Vagina (tissue), 2 donors: Measurements from ENCODE around the gene ARHGEF11. TPM values are rescaled to one million over a fixed set of nuclear protein-coding genes. Genes with fewer than 3 reads are reported as not detected.

Experiments used
- DNase-seq, 2 donors: peaks; one replicate each; pipeline ENCODE4 v3.0.0-alpha.2; 2017; ENCODE audit errors: extremely low spot score in 2 of 2
- H3K27ac ChIP-seq: fragments of 200-600 bp; sonication (generic); one replicate; pipeline ENCODE4 v1.5.1; 2019
- H3K27me3 ChIP-seq: fragments of 200-600 bp; sonication (generic); one replicate; pipeline ENCODE4 v1.5.1; 2019
- H3K36me3 ChIP-seq, 2 donors: fragments of 200-600 bp; sonication (generic); one replicate each; pipeline ENCODE4 v1.5.1; 2017 to 2019
- H3K4me1 ChIP-seq: fragments of 200-600 bp; sonication (generic); one replicate; pipeline ENCODE4 v1.5.1; 2019
- H3K4me3 ChIP-seq, 2 donors: fragments of 200-600 bp; sonication (generic); 1 replicate in 1 of 2; 2 replicates in 1 of 2; pipeline ENCODE4 v1.5.1; 2016 to 2019
- H3K9me3 ChIP-seq: fragments of 200-600 bp; sonication (generic); one replicate; pipeline ENCODE4 v1.5.1; 2019
- CTCF ChIP-seq, 3 experiments: fragments of 450-650 bp in 2 of 3; fragments of 200-600 bp in 1 of 3; sonication (generic) in 1 of 3; IDR thresholded peaks; one replicate each; pipeline ENCODE4 v1.5.1; 2017 to 2019; ENCODE audit warnings: antibody characterized with exemption in 3 of 3, mild to moderate bottlenecking in 2 of 3, moderate library complexity in 2 of 3
- POLR2A ChIP-seq, 2 donors: fragments of 450-650 bp; IDR thresholded peaks; one replicate each; pipeline ENCODE4 v1.6.1; 2017; ENCODE audit warnings: antibody characterized with exemption in 2 of 2, mild to moderate bottlenecking in 2 of 2, moderate library complexity in 2 of 2
- POLR2AphosphoS5 ChIP-seq, 2 donors: sonication (generic); formaldehyde crosslinking; IDR thresholded peaks; one replicate each; pipeline ENCODE4 v1.9.0; 2017; ENCODE audit warnings: antibody characterized with exemption in 2 of 2, mild to moderate bottlenecking in 2 of 2, low read depth in 1 of 2; ENCODE audit not compliant: insufficient read depth in 1 of 2
- intact Hi-C: fragments of 100-400 bp; cut with DNase I; formaldehyde crosslinking; loops from one replicate; pipeline ENCODE4 v1.15.1; 2023
- total RNA-seq: library from RNA; depleted of rRNA; stranded (reverse); fragments of >200 nt; gene quantifications from one replicate; pipeline ENCODE4 v1.2.3, GENCODE V29; 2016

The ARHGEF11 gene
- total RNA-seq, 1 donor from 2014 or later: 29.2 TPM

DNA sequence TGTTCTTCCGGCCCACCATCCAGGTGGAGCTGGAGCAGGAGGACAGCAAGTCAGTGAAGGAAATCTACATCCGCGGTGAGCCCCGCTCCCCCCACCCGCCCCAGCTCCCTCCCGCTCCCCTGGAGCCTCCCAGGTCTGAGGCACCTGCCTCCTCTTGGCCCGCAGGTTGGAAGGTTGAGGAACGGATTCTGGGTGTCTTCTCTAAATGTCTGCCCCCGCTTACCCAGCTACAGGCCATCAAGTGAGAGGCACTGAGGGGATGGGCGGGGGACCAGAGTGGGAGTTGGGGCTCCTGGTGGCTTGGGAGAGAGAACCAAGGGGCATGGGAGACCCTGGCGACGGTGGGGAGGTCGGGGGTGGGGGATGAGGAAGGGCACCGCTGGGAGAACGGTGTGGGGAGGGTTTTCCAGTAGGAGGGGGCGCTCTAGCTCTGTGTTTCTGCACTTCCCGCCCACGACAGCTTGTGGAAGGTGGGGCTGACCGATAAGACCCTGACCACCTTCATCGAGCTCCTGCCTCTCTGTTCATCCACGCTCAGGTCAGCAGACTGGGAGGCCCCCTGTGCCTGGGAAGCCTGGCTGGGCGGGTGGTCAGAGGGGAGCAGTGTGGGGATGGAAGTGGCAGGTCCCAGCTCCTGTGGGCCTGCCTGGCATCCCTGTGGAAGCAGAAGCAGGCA is 120.9 kb downstream of the ARHGEF11 start:
- TF ChIP-seq POLR2A (IDR thresholded peaks at IDR 0.05) (no peak), POLR2AphosphoS5 (IDR thresholded peaks at IDR 0.05; ENCODE audit: insufficient read depth in 1 of 2, low read depth in 1 of 2) (no peak), CTCF (IDR thresholded peaks at IDR 0.05) (no peak)
- Histone ChIP-seq H3K9me3 (no peaks in the 10 kb centered on the region), H3K27me3 (peaks cover 16% of the 10 kb centered on the region), H3K36me3 (no peaks in the 10 kb centered on the region), H3K4me1 (peaks cover 34% of the 10 kb centered on the region), H3K4me3 (no peak overlapping the region), H3K27ac (no peak overlapping the region)
- intact Hi-C loops: loop anchor here (10.0 kb wide), 1 partner anchor 140 kb away; no protein-coding TSS in a partner anchor
- no peak for DNase-seq

GRCh38 chr1:156923670-156924477 is 121.7 kb downstream of the ARHGEF11 start:
- H3K4me3 ChIP-seq: no peak overlapping the region

GRCh38 chr1:156922986-156923669 is 122.4 kb downstream of the ARHGEF11 start:
- no peak for TF ChIP-seq POLR2AphosphoS5 (IDR thresholded peaks at IDR 0.05; ENCODE audit: insufficient read depth in 1 of 2, low read depth in 1 of 2)
- no peak for TF ChIP-seq CTCF (IDR thresholded peaks at IDR 0.05)
- no peak for TF ChIP-seq POLR2A (IDR thresholded peaks at IDR 0.05)
- Histone ChIP-seq H3K27me3 (peaks cover 16% of the 10 kb centered on the region), H3K27ac (no peak overlapping the region), H3K4me3 (no peak overlapping the region), H3K9me3 (no peaks in the 10 kb centered on the region), H3K4me1 (peaks cover 34% of the 10 kb centered on the region), H3K36me3 (no peaks in the 10 kb centered on the region)
- intact Hi-C loops: loop anchor here (10.0 kb wide), 1 partner anchor 142 kb away; no protein-coding TSS in a partner anchor
- no peak for DNase-seq

More at GRCh38 chr1:156923670-156924477, 121.7 kb downstream of the ARHGEF11 start:
- H3K27ac ChIP-seq: no peak overlapping the region
- no peaks in the 10 kb centered on the region for H3K9me3 ChIP-seq
- H3K27me3 ChIP-seq: peaks cover 16% of the 10 kb centered on the region
- DNase-seq: no peak
- H3K36me3 ChIP-seq: no peaks in the 10 kb centered on the region
- H3K4me1 ChIP-seq: peaks cover 34% of the 10 kb centered on the region
- TF ChIP-seq POLR2AphosphoS5 (IDR thresholded peaks at IDR 0.05; ENCODE audit: insufficient read depth in 1 of 2, low read depth in 1 of 2) (no peak), CTCF (IDR thresholded peaks at IDR 0.05) (no peak), POLR2A (IDR thresholded peaks at IDR 0.05) (no peak)
- intact Hi-C loops: loop anchor here (10.0 kb wide), 1 partner anchor 141 kb away; no protein-coding TSS in a partner anchor

- intact Hi-C loops: loop anchor here (10.0 kb wide), 1 partner anchor 144 kb away; no protein-coding TSS in a partner anchor
- Histone ChIP-seq H3K27me3 (peaks cover 9% of the 10 kb centered on the region), H3K9me3 (no peaks in the 10 kb centered on the region), H3K27ac (no peak overlapping the region), H3K36me3 (no peaks in the 10 kb centered on the region), H3K4me1 (peaks cover 24% of the 10 kb centered on the region), H3K4me3 (no peak overlapping the region)
- no peak for DNase-seq
- TF ChIP-seq CTCF (IDR thresholded peaks at IDR 0.05) (no peak), POLR2A (IDR thresholded peaks at IDR 0.05) (no peak), POLR2AphosphoS5 (IDR thresholded peaks at IDR 0.05; ENCODE audit: insufficient read depth in 1 of 2, low read depth in 1 of 2) (no peak)
These were observed 124.5 kb downstream of the ARHGEF11 start for GRCh38 chr1:156921053-156921529.
